ENCODE data around the gene LEAP2. TPM values are rescaled to one million over a fixed set of nuclear protein-coding genes. Genes with fewer than 3 reads are reported as not detected.

Gene LEAP2
- total RNA-seq, 1 donor from 2014 or later: 1.9 TPM

DNA sequence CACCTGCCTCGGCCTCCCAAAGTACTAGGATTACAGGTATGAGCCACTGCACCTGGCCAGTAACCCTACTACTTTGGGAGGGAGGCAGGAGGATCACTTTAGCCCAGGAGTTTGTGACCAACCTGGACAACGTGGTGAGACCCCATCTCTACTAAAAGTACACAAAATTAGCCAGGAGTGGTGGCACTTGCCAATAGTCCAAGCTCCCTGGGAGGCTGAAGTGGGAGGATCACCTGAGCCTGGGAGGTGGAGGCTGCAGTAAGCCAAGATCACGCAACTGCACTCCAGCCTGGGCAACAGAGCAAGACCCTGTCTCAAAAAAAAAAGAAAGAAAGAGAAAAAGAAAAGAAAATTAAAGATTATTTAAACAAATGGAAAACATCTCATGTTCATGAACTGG is 17.5 kb upstream of the LEAP2 start:
- no peak overlapping the region for H3K27ac ChIP-seq (replicated peaks)
- no peaks in the 10 kb centered on the region for H3K9me3 ChIP-seq (replicated peaks)
- no peak for TF ChIP-seq CTCF (IDR thresholded peaks at IDR 0.05; ENCODE audit: borderline replicate concordance)
- H3K36me3 ChIP-seq: no peaks in the 10 kb centered on the region
- H3K4me1 ChIP-seq: peaks cover 7% of the 10 kb centered on the region
- H3K4me3 ChIP-seq: no peak overlapping the region
- no peak for DNase-seq
- intact Hi-C loops (cut with micrococcal nuclease): no loop called here
- H3K27me3 ChIP-seq (ENCODE audit: low read depth): no peaks in the 10 kb centered on the region

DNA sequence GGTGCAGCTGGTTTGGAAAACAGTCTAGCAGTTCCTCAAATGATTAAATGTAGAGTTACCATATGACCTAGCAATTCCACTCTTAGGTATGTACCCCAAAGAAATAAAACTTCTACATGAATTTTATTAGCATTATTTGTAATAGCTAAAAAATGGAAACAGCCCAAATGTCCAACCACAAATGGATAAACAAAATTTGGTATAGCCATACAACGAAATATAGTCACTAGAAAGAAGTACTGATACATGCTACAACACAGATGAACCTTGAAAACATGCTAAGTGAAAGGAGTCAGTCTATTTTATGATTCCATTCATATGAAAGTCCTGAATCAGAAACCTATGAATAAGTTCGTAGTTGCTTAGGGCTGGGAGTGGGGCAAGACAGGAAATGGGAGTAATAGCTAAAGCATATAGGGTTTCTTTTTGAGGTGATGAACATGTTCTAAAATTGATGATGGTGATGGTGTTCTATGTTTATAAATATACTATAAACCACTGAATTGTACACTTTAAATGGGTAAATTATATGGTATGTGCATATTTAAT is 13.5 kb upstream of the LEAP2 start:
- Histone ChIP-seq H3K4me1 (no peaks in the 10 kb centered on the region), H3K4me3 (no peak overlapping the region), H3K27me3 (ENCODE audit: low read depth) (no peaks in the 10 kb centered on the region), H3K9me3 (replicated peaks) (no peaks in the 10 kb centered on the region), H3K27ac (replicated peaks) (no peak overlapping the region), H3K36me3 (no peaks in the 10 kb centered on the region)
- no peak for DNase-seq
- no peak for TF ChIP-seq CTCF (IDR thresholded peaks at IDR 0.05; ENCODE audit: borderline replicate concordance)
- intact Hi-C loops (cut with micrococcal nuclease): no loop called here

- Histone ChIP-seq H3K4me3 (no peak overlapping the region), H3K4me1 (peaks cover 6% of the 10 kb centered on the region), H3K9me3 (replicated peaks) (no peaks in the 10 kb centered on the region), H3K27me3 (ENCODE audit: low read depth) (no peaks in the 10 kb centered on the region), H3K27ac (replicated peaks) (no peak overlapping the region), H3K36me3 (no peaks in the 10 kb centered on the region)
- no peak for TF ChIP-seq CTCF (IDR thresholded peaks at IDR 0.05; ENCODE audit: borderline replicate concordance)
- no peak for DNase-seq
- intact Hi-C loops (cut with micrococcal nuclease): no loop called here
These were observed 12.7 kb upstream of the LEAP2 start for GRCh38 chr5:132860742-132861141.

- H3K36me3 ChIP-seq: peaks cover 33% of the 10 kb centered on the region
- peak overlapping the region; percentile 95 for H3K4me3 ChIP-seq
- intact Hi-C loops (cut with micrococcal nuclease): no loop called here
- H3K4me1 ChIP-seq: peaks cover 33% of the 10 kb centered on the region
- H3K9me3 ChIP-seq (replicated peaks): no peaks in the 10 kb centered on the region
- no peak for DNase-seq
- H3K27me3 ChIP-seq (ENCODE audit: low read depth): no peaks in the 10 kb centered on the region
- peak overlapping the region; percentile 97 for H3K27ac ChIP-seq (replicated peaks)
- no peak for TF ChIP-seq CTCF (IDR thresholded peaks at IDR 0.05; ENCODE audit: borderline replicate concordance)
These were observed 7.7 kb upstream of the LEAP2 start for GRCh38 chr5:132865668-132866341.

- TF ChIP-seq CTCF (IDR thresholded peaks at IDR 0.05; ENCODE audit: borderline replicate concordance): peak; percentile 32
- DNase-seq: peak; percentile 95
- H3K36me3 ChIP-seq: peaks cover 33% of the 10 kb centered on the region
- no peaks in the 10 kb centered on the region for H3K27me3 ChIP-seq (ENCODE audit: low read depth)
- peak within 1 kb of the TSS; percentile 97 for H3K27ac ChIP-seq (replicated peaks)
- H3K4me1 ChIP-seq: peaks cover 40% of the 10 kb centered on the region
- H3K9me3 ChIP-seq (replicated peaks): no peaks in the 10 kb centered on the region
- intact Hi-C loops (cut with micrococcal nuclease): no loop called here
- H3K4me3 ChIP-seq: peak within 1 kb of the TSS; percentile 95
These were observed 7.0 kb upstream of the LEAP2 start, which contains the start of the genes GDF9 and UQCRQ for GRCh38 chr5:132866342-132867045. Gene GDF9 (minus strand): TSS chr5:132866469. CDS start chr5:132864533, 1,936 bp downstream. Gene UQCRQ (plus strand): TSS chr5:132866642. CDS start chr5:132866882, 240 bp downstream.
